CD4-positive, alpha-beta memory T cell (primary cell): ENCODE results near the gene KAT7. TPM values are rescaled to one million over a fixed set of nuclear protein-coding genes. Genes with fewer than 3 reads are reported as not detected.

Experiments
- CTCF ChIA-PET: fragments of 350-600 bp; sonication (Branson Sonifier 250); formaldehyde crosslinking; loops from one replicate; lab custom pipeline; 2021; ENCODE audit warnings: inconsistent platforms; ENCODE audit not compliant: partially characterized antibody; lab: Charles Lee
- POLR2A ChIA-PET: fragments of 350-600 bp; sonication (Branson Sonifier 250); formaldehyde crosslinking; loops from one replicate; lab custom pipeline; 2021; ENCODE audit not compliant: partially characterized antibody; lab: Charles Lee
- DNase-seq, 5 donors: peaks; one replicate each; pipeline versions ENCODE4 v3.0.0 to v3.0.0-alpha.2; 2020 to 2022; ENCODE audit warnings: mixed read lengths in 1 of 5
- H3K27ac ChIP-seq: one replicate; pipeline ENCODE4 v1.7.0; 2013; ENCODE audit warnings: low read depth, low read length
- H3K27me3 ChIP-seq: 2 replicates; pipeline ENCODE4 v1.7.0; 2013; ENCODE audit warnings: mild to moderate bottlenecking, low read length, moderate library complexity; ENCODE audit not compliant: insufficient read depth
- H3K36me3 ChIP-seq: 2 replicates; pipeline ENCODE4 v1.7.0; 2013; ENCODE audit warnings: mild to moderate bottlenecking, low read length, moderate library complexity; ENCODE audit not compliant: insufficient read depth
- H3K4me1 ChIP-seq: 2 replicates; pipeline ENCODE4 v1.7.0; 2013; ENCODE audit warnings: mild to moderate bottlenecking, low read length, moderate library complexity; ENCODE audit not compliant: insufficient read depth
- H3K4me3 ChIP-seq, 2 donors: one replicate each; pipeline ENCODE4 v1.7.0; 2013; ENCODE audit warnings: low read length in 2 of 2, mild to moderate bottlenecking in 1 of 2
- H3K9me3 ChIP-seq, 2 donors: one replicate each; pipeline ENCODE4 v1.7.0; 2013; ENCODE audit warnings: low read length in 2 of 2, control low read depth in 1 of 2; ENCODE audit not compliant: control insufficient read depth in 1 of 2
- H3K27ac Mint-ChIP-seq, 7 donors: one replicate each; pipeline ENCODE4 v1.8.0; 2020 to 2021; ENCODE audit warnings: mixed read lengths in 7 of 7, mild to moderate bottlenecking in 6 of 7, inconsistent platforms in 3 of 7, moderate library complexity in 3 of 7
- H3K27me3 Mint-ChIP-seq, 2 donors: one replicate each; pipeline ENCODE4 v1.8.0; 2020 to 2021; ENCODE audit warnings: mixed read lengths in 2 of 2
- H3K36me3 Mint-ChIP-seq, 2 donors: one replicate each; pipeline ENCODE4 v1.8.0; 2020 to 2021; ENCODE audit warnings: mixed read lengths in 2 of 2, inconsistent platforms in 1 of 2, mild to moderate bottlenecking in 1 of 2
- H3K4me1 Mint-ChIP-seq, 4 donors: one replicate each; pipeline ENCODE4 v1.8.0; 2020 to 2021; ENCODE audit warnings: mixed read lengths in 4 of 4, mild to moderate bottlenecking in 1 of 4
- H3K4me3 Mint-ChIP-seq, 8 donors: one replicate each; pipeline ENCODE4 v1.8.0; 2020 to 2021; ENCODE audit warnings: mixed read lengths in 8 of 8, mild to moderate bottlenecking in 7 of 8, moderate library complexity in 6 of 8, inconsistent platforms in 3 of 8
- H3K9me3 Mint-ChIP-seq, 8 donors: one replicate each; pipeline ENCODE4 v1.8.0; 2020 to 2021; ENCODE audit warnings: mixed read lengths in 8 of 8, mild to moderate bottlenecking in 5 of 8, inconsistent platforms in 3 of 8, moderate library complexity in 1 of 8
- intact Hi-C: fragments of 100-400 bp; cut with micrococcal nuclease; formaldehyde crosslinking; loops from one replicate; pipeline ENCODE4 v1.15.1; 2023
- polyA plus RNA-seq, 2 donors: library from polyadenylated mRNA; unstranded; fragments of 300-500 nt; fragmentation: Illumina TruSeq; gene quantifications; one replicate each; pipeline ENCODE4 v1.2.3, GENCODE V29; 2021
- total RNA-seq, 2 experiments: library from RNA; stranded (reverse); gene quantifications; one replicate each; pipeline ENCODE4 v1.2.3, GENCODE V29; 2021

KAT7 gene
- total and polyA plus RNA-seq, 4 experiments from 2014 or later, result 37.6 to 120 (median 85.1) TPM

- Mint-ChIP-seq H3K9me3 (peaks cover 0 to 1% (median 0%) of the 10 kb centered on the region in 8 donors), H3K4me3 (peak overlapping the region in 1 of 8 donors; percentile 13), H3K27ac (peak overlapping the region; percentile 48 to 99 (median 70)), H3K4me1 (peaks cover 41 to 76% (median 61%) of the 10 kb centered on the region in 4 donors), H3K27me3 (no peaks in the 10 kb centered on the region), H3K36me3 (peaks cover 34 to 70% of the 10 kb centered on the region in 2 donors)
- Histone ChIP-seq H3K4me3 (no peak overlapping the region), H3K36me3 (peaks cover 25% of the 10 kb centered on the region), H3K27ac (no peak overlapping the region), H3K9me3 (no peaks in the 10 kb centered on the region), H3K4me1 (peaks cover 63% of the 10 kb centered on the region), H3K27me3 (no peaks in the 10 kb centered on the region)
- DNase-seq, result no peak
- ChIA-PET CTCF (interaction anchor here (0.9 to 3.7 kb wide), 5 partner anchors 36 to 279 kb away, joined by 3 to 14 read pairs (median 3); partner anchors contain the start of gene SLC35B1), POLR2A (interaction anchor here (0.7 to 4.1 kb wide), 4 partner anchors 11 to 120 kb away, joined by 3 to 39 read pairs (median 14); partner anchors contain the start of genes KAT7 and SLC35B1)
- intact Hi-C loops, result loop anchor here (5.0 kb wide), 1 partner anchor 36 kb away; no protein-coding TSS in a partner anchor
Observed at GRCh38 chr17:49815761-49816281, 27.3 kb downstream of the KAT7 start.

DNA sequence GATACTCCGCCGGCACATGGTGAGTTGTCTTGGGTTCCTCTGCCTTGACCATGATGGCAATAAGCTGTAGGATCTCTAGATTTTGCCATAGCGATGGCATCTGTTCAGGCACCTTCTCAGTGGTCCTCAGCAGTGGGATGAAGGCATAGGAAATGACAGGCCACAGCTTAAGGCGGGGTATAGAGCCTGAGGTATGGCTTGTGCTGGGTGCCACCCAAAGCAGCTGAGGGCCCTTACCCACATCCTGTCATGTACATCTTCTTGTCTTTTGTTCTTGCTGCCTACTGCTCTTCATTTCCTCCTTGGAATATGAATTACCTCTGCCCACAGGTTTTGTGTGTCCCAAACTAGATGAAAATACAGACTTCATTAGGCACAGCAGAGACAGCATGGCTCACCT is 29.5 kb downstream of the KAT7 start:
- Mint-ChIP-seq H3K9me3 (peaks cover 0 to 1% (median 0%) of the 10 kb centered on the region in 8 donors), H3K27ac (peak overlapping the region; percentile 81 to 99 (median 97)), H3K4me3 (peak overlapping the region; percentile 74 to 89 (median 82)), H3K36me3 (peaks cover 49 to 76% of the 10 kb centered on the region in 2 donors), H3K27me3 (no peaks in the 10 kb centered on the region), H3K4me1 (peaks cover 47 to 85% (median 68%) of the 10 kb centered on the region in 4 donors)
- POLR2A ChIA-PET, result interaction anchor here (0.6 to 4.1 kb wide), 15 partner anchors 11 to 180 kb away, joined by 3 to 39 read pairs (median 5); partner anchors contain the start of genes FAM117A, KAT7 and SLC35B1
- Histone ChIP-seq H3K36me3 (peaks cover 38% of the 10 kb centered on the region), H3K4me3 (no peak overlapping the region), H3K27ac (peak overlapping the region; percentile 60), H3K27me3 (no peaks in the 10 kb centered on the region), H3K4me1 (peaks cover 74% of the 10 kb centered on the region), H3K9me3 (no peaks in the 10 kb centered on the region)
- intact Hi-C loops, result loop anchor here (1.0 to 5.0 kb wide), 3 partner anchors 29 to 110 kb away; no protein-coding TSS in a partner anchor
- CTCF ChIA-PET, result interaction anchor here (0.7 to 3.7 kb wide), 6 partner anchors 9 to 276 kb away, joined by 3 to 14 read pairs (median 3); partner anchors contain the start of gene SLC35B1
- peak; percentile 70 to 80 (median 78) for DNase-seq

GRCh38 chr17:49819138-49819537 is 30.7 kb downstream of the KAT7 start:
- peak overlapping the region; percentile 60 for H3K27ac ChIP-seq
- H3K27ac Mint-ChIP-seq, result peak overlapping the region; percentile 81 to 97 (median 89)
- no peaks in the 10 kb centered on the region for H3K9me3 ChIP-seq
- POLR2A ChIA-PET, result interaction anchor here (2.0 to 4.1 kb wide), 3 partner anchors 31 to 111 kb away, joined by 12 to 39 read pairs (median 25); partner anchors contain the start of genes KAT7 and SLC35B1
- H3K27me3 Mint-ChIP-seq, result no peaks in the 10 kb centered on the region
- H3K4me1 ChIP-seq, result peaks cover 74% of the 10 kb centered on the region
- CTCF ChIA-PET, result no interaction called here
- H3K4me3 ChIP-seq, result no peak overlapping the region
- H3K36me3 Mint-ChIP-seq, result peaks cover 50 to 78% of the 10 kb centered on the region in 2 donors
- peak overlapping the region in 7 of 8 donors; percentile 10 to 82 (median 53) for H3K4me3 Mint-ChIP-seq
- no peaks in the 10 kb centered on the region for H3K27me3 ChIP-seq
- intact Hi-C loops, result loop anchor here (5.0 kb wide), 1 partner anchor 33 kb away; no protein-coding TSS in a partner anchor
- no peak for DNase-seq
- H3K9me3 Mint-ChIP-seq, result peaks cover 0 to 1% (median 0%) of the 10 kb centered on the region in 8 donors
- peaks cover 43 to 76% (median 61%) of the 10 kb centered on the region in 4 donors for H3K4me1 Mint-ChIP-seq
- peaks cover 40% of the 10 kb centered on the region for H3K36me3 ChIP-seq

GRCh38 chr17:49819651-49820050 is 31.2 kb downstream of the KAT7 start:
- Mint-ChIP-seq H3K4me3 (no peak overlapping the region), H3K4me1 (peaks cover 40 to 70% (median 56%) of the 10 kb centered on the region in 4 donors), H3K27ac (peak overlapping the region; percentile 42 to 84 (median 66)), H3K9me3 (peaks cover 0 to 1% (median 0%) of the 10 kb centered on the region in 8 donors), H3K27me3 (no peaks in the 10 kb centered on the region), H3K36me3 (peaks cover 45 to 77% of the 10 kb centered on the region in 2 donors)
- intact Hi-C loops, result loop anchor here (5.0 kb wide), 1 partner anchor 33 kb away; no protein-coding TSS in a partner anchor
- DNase-seq, result no peak
- CTCF ChIA-PET, result interaction anchor here (0.8 to 1.5 kb wide), 2 partner anchors 25 to 73 kb away, joined by 3 to 5 read pairs; no protein-coding TSS in a partner anchor
- Histone ChIP-seq H3K4me1 (peaks cover 72% of the 10 kb centered on the region), H3K9me3 (no peaks in the 10 kb centered on the region), H3K36me3 (peaks cover 46% of the 10 kb centered on the region), H3K27ac (no peak overlapping the region), H3K4me3 (no peak overlapping the region), H3K27me3 (no peaks in the 10 kb centered on the region)
- POLR2A ChIA-PET, result interaction anchor here (1.2 to 1.5 kb wide), 2 partner anchors 10 to 24 kb away, joined by 3 to 5 read pairs; no protein-coding TSS in a partner anchor

- ChIA-PET POLR2A (interaction anchor here (0.6 to 1.5 kb wide), 5 partner anchors 9 to 177 kb away, joined by 3 to 5 read pairs (median 3); no protein-coding TSS in a partner anchor), CTCF (interaction anchor here (0.7 to 1.5 kb wide), 4 partner anchors 24 to 117 kb away, joined by 3 read pairs; partner anchors contain the start of gene FAM117A)
- Histone ChIP-seq H3K36me3 (peaks cover 48% of the 10 kb centered on the region), H3K4me3 (no peak overlapping the region), H3K27ac (no peak overlapping the region), H3K4me1 (peaks cover 61% of the 10 kb centered on the region), H3K9me3 (no peaks in the 10 kb centered on the region), H3K27me3 (no peaks in the 10 kb centered on the region)
- no peak for DNase-seq
- intact Hi-C loops, result no loop called here
- H3K27me3 Mint-ChIP-seq, result no peaks in the 10 kb centered on the region
- H3K9me3 Mint-ChIP-seq, result peaks cover 0 to 1% (median 0%) of the 10 kb centered on the region in 8 donors
- H3K36me3 Mint-ChIP-seq, result peaks cover 54 to 76% of the 10 kb centered on the region in 2 donors
- peak overlapping the region in 6 of 8 donors; percentile 18 to 70 (median 27) for H3K4me3 Mint-ChIP-seq
- peak overlapping the region; percentile 38 to 89 (median 54) for H3K27ac Mint-ChIP-seq
- peaks cover 30 to 59% (median 49%) of the 10 kb centered on the region in 4 donors for H3K4me1 Mint-ChIP-seq
Observed at GRCh38 chr17:49820773-49821172, 32.3 kb downstream of the KAT7 start.

DNA sequence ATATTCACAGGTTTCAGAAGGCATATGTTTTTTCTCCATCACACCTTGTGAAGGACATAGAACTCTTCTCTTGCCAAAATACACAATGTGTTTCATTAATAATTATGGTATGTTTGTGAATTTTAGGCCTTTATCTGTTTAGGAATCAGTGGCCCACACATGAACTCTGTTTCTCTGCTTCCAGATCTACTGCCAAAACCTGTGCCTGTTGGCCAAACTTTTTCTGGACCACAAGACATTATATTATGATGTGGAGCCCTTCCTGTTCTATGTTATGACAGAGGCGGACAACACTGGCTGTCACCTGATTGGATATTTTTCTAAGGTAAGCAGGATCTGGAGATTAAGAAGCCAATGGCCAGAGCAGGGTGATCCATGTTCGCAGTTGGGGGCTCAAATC is 33.0 kb downstream of the KAT7 start:
- H3K9me3 ChIP-seq, result no peaks in the 10 kb centered on the region
- ChIA-PET CTCF (interaction anchor here (1.0 to 1.5 kb wide), 5 partner anchors 23 to 176 kb away, joined by 3 to 7 read pairs (median 3); no protein-coding TSS in a partner anchor), POLR2A (interaction anchor here (0.7 kb wide), 1 partner anchor 79 kb away, joined by 3 read pairs; no protein-coding TSS in a partner anchor)
- no peaks in the 10 kb centered on the region for H3K27me3 Mint-ChIP-seq
- H3K4me1 Mint-ChIP-seq, result peaks cover 30 to 52% (median 44%) of the 10 kb centered on the region in 4 donors
- peaks cover 55% of the 10 kb centered on the region for H3K36me3 ChIP-seq
- peaks cover 55% of the 10 kb centered on the region for H3K4me1 ChIP-seq
- intact Hi-C loops, result no loop called here
- DNase-seq, result no peak
- peaks cover 58 to 76% of the 10 kb centered on the region in 2 donors for H3K36me3 Mint-ChIP-seq
- H3K4me3 ChIP-seq, result no peak overlapping the region
- H3K27ac ChIP-seq, result no peak overlapping the region
- H3K9me3 Mint-ChIP-seq, result peaks cover 0 to 1% (median 0%) of the 10 kb centered on the region in 8 donors
- peak overlapping the region in 2 of 8 donors; percentile 36 to 69 for H3K4me3 Mint-ChIP-seq
- H3K27me3 ChIP-seq, result no peaks in the 10 kb centered on the region
- peak overlapping the region; percentile 48 to 89 (median 54) for H3K27ac Mint-ChIP-seq
